IPS-20b (cell line): ENCODE measurements around the gene C1QA.

Source experiments
- H3K27ac ChIP-seq: one replicate; pipeline ENCODE4 v1.5.1; 2013; ENCODE audit warnings: low read length
- H3K27me3 ChIP-seq: 2 replicates; pipeline ENCODE4 v1.6.1; 2013; ENCODE audit warnings: mild to moderate bottlenecking, low read length, inconsistent platforms; ENCODE audit not compliant: insufficient read depth
- H3K36me3 ChIP-seq: 2 replicates; pipeline ENCODE4 v1.6.1; 2013; ENCODE audit warnings: low read depth, mild to moderate bottlenecking, inconsistent platforms, low read length, moderate library complexity; ENCODE audit not compliant: insufficient read depth
- H3K4me1 ChIP-seq: 2 replicates; pipeline ENCODE4 v1.6.1; 2013; ENCODE audit warnings: mild to moderate bottlenecking, control low read depth, inconsistent platforms, low read length, moderate library complexity; ENCODE audit not compliant: insufficient read depth
- H3K4me3 ChIP-seq: 2 replicates; pipeline ENCODE4 v1.5.1; 2013; ENCODE audit warnings: mild to moderate bottlenecking, low read length, inconsistent platforms
- H3K9ac ChIP-seq: 2 replicates; pipeline ENCODE4 v1.6.1; 2013; ENCODE audit warnings: low read depth, mild to moderate bottlenecking, inconsistent platforms, low read length, moderate library complexity
- H3K9me3 ChIP-seq: 2 replicates; pipeline ENCODE4 v1.6.1; 2013; ENCODE audit warnings: mild to moderate bottlenecking, low read depth, low read length, inconsistent platforms; ENCODE audit not compliant: insufficient read depth

Gene C1QA

DNA sequence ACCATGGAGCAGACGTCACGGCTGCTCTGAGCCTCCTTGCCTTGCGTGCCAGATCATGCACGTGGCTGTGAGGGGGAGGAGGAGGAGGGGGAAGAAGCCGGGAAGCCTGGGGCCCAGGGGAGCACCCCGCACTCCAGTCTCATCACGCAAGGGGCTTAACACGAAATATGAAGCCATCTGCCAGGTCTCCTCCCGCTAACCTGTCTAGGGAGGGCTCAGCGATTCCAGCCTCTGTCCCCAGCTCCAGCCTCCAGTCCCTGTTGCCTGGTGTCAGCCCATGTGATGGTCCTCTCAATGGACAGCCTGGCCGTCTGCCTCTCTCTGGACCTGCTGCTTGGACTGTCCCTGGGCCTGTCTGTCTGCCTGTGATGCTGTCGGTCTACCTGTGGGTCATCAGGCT is 22.5 kb upstream of the C1QA start:
- no peak overlapping the region for H3K4me3 ChIP-seq
- H3K9ac ChIP-seq, result no peak overlapping the region
- no peaks in the 10 kb centered on the region for H3K36me3 ChIP-seq
- no peaks in the 10 kb centered on the region for H3K9me3 ChIP-seq
- H3K4me1 ChIP-seq, result no peaks in the 10 kb centered on the region; the same call in 1 of the 2 replicates
- peaks cover 22% of the 10 kb centered on the region for H3K27me3 ChIP-seq
- H3K27ac ChIP-seq, result no peak overlapping the region

DNA sequence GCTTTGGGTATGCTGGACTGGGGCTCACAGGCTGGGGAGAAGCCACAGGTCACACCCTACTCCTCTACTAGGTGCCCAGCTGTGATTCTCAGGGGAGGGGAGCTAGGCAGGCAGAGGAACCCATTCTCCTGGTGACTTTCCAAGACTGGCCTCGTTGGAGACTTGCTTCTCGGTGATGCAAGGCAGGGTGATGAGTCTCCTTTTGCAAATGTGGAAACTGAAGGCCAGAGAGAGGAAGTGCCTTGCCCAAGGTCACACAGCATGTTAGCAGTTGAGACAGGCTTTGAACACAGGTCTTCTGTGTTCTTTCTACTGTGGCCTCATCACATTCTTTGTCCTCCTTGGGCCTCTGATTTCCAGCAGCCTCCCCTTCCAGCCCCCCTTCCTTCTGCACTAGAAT is 20.5 kb upstream of the C1QA start:
- H3K27me3 ChIP-seq, result peaks cover 8% of the 10 kb centered on the region
- no peaks in the 10 kb centered on the region for H3K36me3 ChIP-seq
- H3K4me1 ChIP-seq, result no peaks in the 10 kb centered on the region
- no peak overlapping the region for H3K4me3 ChIP-seq
- H3K9me3 ChIP-seq, result no peaks in the 10 kb centered on the region
- no peak overlapping the region for H3K9ac ChIP-seq
- H3K27ac ChIP-seq, result no peak overlapping the region

DNA sequence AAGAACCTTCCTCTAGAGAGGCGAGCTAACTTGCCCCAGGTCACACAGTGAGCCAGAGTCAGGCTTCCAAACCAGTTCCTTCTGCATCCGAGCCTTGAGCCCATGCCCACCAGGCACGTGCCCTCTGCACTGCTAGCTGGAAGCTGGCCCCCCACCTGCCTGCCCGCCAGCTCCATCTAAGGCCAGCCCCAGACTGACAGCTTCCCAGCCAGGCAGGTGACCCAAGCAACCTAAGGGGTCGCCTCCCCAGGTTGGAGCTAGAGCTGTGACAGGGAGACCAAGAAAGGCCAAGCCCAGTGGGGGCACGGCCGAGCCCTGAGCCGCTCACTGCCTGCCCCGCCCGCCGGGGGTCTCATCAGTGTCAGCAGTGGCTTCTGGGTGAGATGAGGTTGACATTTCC is 19.9 kb upstream of the C1QA start:
- Histone ChIP-seq H3K27me3 (peaks cover 8% of the 10 kb centered on the region), H3K4me3 (no peak overlapping the region), H3K36me3 (no peaks in the 10 kb centered on the region), H3K9ac (no peak overlapping the region), H3K4me1 (no peaks in the 10 kb centered on the region), H3K27ac (no peak overlapping the region), H3K9me3 (no peaks in the 10 kb centered on the region)

DNA sequence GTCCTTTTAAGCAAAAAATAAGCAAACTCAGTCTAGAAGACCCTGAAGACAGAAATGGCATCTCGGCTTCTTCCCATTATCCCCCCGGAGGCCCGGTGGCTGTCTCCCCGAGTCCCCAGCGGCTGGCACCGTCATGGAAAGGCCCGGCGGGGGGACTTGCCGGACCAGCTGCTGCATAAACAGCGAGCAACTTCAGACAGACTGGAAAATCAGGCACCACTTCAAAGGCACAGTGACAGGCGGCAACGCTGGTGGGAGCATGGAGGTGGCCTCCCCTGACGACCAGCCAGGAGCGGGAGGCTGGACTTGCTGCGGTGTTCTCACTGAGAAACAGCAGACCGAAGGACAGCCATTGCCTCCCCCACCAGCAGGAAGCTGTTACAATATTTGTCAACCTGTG is 18.4 kb upstream of the C1QA start:
- Histone ChIP-seq H3K9me3 (no peaks in the 10 kb centered on the region), H3K4me1 (no peaks in the 10 kb centered on the region), H3K4me3 (no peak overlapping the region), H3K9ac (no peak overlapping the region), H3K27ac (no peak overlapping the region), H3K36me3 (no peaks in the 10 kb centered on the region), H3K27me3 (peaks cover 8% of the 10 kb centered on the region; the same call in 1 of the 2 replicates)

DNA sequence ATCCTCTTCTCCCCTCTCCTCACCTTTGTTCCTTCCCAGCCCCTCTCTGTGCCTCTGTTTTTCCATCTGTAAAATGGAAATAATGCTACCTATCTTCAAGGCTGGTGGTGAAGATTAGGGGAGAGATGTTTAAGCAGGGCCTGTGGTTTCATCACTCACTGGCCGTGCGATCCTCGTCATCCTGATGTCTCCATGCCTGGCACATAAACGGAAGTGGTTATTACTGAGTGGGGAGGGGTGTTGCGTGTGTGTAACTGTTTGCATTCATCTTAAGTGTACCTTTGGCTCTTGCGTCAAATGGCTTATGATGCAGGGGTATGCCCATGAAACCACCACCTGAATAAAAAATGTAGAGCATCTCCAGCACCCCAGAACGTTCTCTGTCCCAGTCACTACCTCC is 17.2 kb upstream of the C1QA start:
- H3K9ac ChIP-seq, result no peak overlapping the region
- H3K27me3 ChIP-seq, result peaks cover 4% of the 10 kb centered on the region; the same call in 1 of the 2 replicates
- H3K36me3 ChIP-seq, result no peaks in the 10 kb centered on the region
- H3K4me1 ChIP-seq, result no peaks in the 10 kb centered on the region
- no peak overlapping the region for H3K27ac ChIP-seq
- H3K9me3 ChIP-seq, result no peaks in the 10 kb centered on the region
- H3K4me3 ChIP-seq, result no peak overlapping the region

DNA sequence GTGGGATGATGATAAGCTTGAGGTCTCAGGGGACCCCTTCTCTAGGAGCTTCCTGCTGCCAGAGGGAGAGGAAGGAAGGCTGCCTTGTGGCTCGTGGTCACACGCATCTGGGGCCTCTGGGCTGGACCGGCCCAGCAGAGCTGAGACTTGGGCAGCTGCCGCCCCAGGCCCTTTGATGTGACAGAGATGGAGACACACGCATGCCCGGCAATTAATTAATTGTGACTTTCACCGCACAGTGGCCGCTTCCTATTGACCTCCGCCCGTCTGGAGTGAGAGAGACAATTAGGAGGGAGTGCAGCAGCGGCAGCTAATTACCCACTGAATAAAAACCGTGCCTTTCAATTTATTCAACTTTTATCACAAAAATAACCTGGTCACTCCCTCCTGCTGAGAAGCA is 16.6 kb upstream of the C1QA start:
- H3K9ac ChIP-seq, result no peak overlapping the region
- H3K27me3 ChIP-seq, result no peaks in the 10 kb centered on the region; the same call in 1 of the 2 replicates

DNA sequence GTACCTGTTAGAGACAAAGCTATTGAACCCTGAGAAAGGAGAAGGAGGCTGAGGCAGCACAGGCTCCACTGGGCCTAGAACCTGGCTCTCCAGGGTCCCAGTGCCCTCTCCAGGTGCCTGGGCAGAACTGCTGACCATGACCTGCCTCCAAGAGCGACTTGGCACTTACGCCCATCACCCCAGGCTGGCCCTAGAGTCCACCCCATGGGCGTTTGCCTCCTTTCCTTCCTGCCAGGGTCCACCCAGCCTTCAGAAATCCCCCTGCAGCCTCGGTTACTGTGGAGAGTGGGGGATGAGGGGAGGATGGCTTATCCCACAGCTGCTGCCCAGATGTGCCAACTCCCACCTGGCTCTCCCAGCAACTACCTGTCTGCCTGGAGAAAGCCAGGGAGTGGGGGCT is 14.7 kb upstream of the C1QA start:
- no peak overlapping the region for H3K27ac ChIP-seq
- H3K4me1 ChIP-seq, result peaks cover 4% of the 10 kb centered on the region
- no peak overlapping the region for H3K4me3 ChIP-seq
- H3K36me3 ChIP-seq, result no peaks in the 10 kb centered on the region
- no peak overlapping the region for H3K9ac ChIP-seq
- H3K27me3 ChIP-seq, result peaks cover 3% of the 10 kb centered on the region
- H3K9me3 ChIP-seq, result no peaks in the 10 kb centered on the region

More for the DNA sequence above, 16.6 kb upstream of the C1QA start:
- H3K4me3 ChIP-seq, result no peak overlapping the region
- H3K9me3 ChIP-seq, result no peaks in the 10 kb centered on the region
- H3K36me3 ChIP-seq, result no peaks in the 10 kb centered on the region
- no peak overlapping the region for H3K27ac ChIP-seq
- H3K4me1 ChIP-seq, result no peaks in the 10 kb centered on the region

DNA sequence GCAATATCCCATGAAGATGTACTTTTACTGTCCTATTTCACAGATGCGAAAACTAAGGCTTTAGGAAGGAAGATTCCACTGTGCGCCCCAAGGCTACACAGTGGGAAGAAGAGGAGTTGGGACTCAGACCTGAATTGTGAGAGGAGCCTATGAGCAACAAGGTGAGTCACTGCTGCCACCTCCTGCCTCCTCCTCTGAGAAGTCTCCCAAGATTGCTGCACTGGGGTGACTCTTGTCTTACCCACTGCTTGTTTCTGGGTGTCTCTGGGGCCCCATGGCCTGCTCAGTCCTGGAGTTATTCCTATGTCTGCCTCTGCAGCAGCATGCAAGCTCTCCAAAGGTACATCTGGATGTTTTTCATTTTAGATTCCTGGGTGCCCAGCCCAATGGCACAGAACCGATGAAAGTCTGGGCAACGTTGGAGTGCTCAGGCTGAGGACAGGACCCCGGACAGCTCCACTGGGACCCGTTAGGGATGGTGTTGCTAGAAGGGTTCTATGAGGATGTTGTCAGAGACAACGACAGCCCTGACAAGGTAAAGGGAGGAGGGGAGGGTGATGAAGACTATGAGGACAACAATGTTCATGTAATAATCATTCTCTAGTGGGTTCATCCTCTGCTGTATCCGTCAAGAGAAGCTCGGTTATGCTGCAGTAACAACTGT is 11.0 kb upstream of the C1QA start:
- peaks cover 21% of the 10 kb centered on the region for H3K4me1 ChIP-seq
- no peak overlapping the region for H3K27ac ChIP-seq
- H3K9me3 ChIP-seq, result no peaks in the 10 kb centered on the region
- H3K27me3 ChIP-seq, result peaks cover 8% of the 10 kb centered on the region
- no peak overlapping the region for H3K4me3 ChIP-seq
- no peak overlapping the region for H3K9ac ChIP-seq
- no peaks in the 10 kb centered on the region for H3K36me3 ChIP-seq

DNA sequence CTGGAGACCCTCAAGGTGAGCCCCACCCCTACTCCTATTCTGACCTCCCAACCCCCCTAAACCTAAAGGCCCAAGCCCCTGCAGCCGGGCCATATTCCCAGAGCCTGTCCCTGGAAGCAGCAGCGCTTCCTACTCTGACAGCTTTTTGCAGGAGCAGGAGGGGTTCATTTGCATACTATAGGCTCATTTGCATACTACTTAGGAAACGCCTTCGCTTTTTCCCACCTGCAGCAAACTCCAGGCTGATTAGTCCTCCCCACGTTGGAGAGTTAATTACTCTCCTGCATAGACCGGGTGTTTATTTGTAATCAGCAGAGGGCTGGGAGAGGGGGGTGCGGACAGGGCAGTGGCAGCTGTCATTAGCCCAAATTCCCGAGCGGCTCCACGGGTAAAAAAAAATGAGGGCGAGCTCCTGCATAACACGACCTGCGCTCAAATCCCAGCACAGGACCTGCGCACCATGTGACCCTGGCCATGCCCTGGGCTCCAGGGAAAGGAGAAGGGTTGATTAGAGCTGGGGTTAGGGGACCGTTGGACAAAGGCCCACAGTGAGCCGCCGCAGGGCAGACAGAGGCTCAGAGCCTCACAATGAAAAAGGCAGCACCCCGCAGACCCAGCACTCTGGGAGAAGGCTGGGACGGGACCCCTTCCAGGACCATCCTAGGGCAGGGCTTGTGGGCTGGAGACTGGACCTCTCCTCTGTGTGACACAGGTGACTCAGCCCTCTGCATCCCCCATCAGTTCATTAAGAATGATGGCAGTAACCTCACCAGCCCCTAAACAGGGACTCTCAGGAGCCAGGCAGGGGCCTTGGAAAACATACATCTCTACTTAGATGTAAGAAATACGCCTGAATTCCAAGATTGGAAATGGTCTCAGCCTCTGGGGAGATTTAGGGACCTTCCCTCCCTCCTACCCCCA is 9.9 kb upstream of the C1QA start:
- H3K36me3 ChIP-seq, result no peaks in the 10 kb centered on the region
- H3K27ac ChIP-seq, result no peak overlapping the region
- H3K9me3 ChIP-seq, result no peaks in the 10 kb centered on the region
- peaks cover 8% of the 10 kb centered on the region for H3K27me3 ChIP-seq
- H3K4me3 ChIP-seq, result 0 out of 2 replicates have a peak overlapping the region, but pooled peaks have one; percentile 10
- H3K9ac ChIP-seq, result no peak overlapping the region
- peaks cover 23% of the 10 kb centered on the region for H3K4me1 ChIP-seq

DNA sequence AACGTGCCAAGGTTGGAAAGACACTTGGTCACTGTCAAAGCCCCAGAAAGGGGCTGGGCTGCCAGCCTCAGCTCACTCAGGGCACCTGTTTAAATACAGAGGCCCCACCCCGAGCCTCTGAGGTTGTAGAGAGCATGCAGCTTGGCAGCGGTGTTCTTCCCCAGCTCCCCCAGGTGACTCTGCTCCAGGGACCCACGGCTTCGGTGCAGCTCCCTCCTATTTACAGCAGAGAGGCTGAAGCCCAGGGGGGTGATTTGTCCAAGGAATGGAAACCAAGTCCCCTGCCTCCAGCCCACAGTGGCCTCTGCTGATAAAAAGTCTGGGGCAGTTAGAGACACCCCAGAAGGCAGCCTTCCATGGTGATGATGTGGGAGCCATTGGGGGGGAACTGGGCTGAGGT is 9.1 kb upstream of the C1QA start:
- peaks cover 28% of the 10 kb centered on the region for H3K4me1 ChIP-seq
- H3K9ac ChIP-seq, result no peak overlapping the region
- H3K27ac ChIP-seq, result no peak overlapping the region
- no peaks in the 10 kb centered on the region for H3K9me3 ChIP-seq
- H3K36me3 ChIP-seq, result no peaks in the 10 kb centered on the region
- H3K27me3 ChIP-seq, result peaks cover 8% of the 10 kb centered on the region
- no peak overlapping the region for H3K4me3 ChIP-seq

DNA sequence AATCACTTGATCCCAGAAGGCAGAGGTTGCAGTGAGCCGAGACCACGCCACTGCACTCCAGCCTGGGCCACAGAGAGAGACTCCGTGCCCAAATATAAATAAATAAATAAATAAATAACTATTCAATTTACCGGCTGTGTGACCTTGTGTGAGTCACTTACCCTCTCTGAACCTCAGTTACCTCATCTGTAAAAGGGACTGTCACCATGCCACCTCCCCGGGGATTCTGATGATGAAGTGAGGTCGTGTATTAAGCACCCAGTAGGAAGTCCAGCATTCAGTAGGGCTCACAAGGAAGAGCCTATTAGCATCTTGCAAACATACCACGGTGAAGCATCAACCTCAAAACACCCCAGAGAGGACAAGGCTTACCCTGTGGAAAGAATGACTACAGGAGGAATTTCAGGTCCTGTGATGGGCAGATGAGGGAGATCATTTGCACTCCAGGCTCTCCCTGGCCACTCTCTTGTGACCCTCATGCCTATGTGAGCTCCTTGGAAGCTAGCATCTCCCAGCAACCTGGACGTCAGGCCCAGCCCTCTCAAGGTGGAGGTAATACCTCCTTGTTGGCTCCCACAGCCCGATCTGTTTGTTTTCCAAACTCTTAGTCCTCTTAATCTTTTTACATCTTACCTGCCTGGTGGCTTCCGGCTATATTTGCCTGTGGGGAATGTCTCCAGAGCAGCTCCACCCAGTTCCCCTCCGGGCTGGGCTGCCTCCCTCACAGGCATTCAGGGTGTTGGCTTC is 7.6 kb upstream of the C1QA start:
- no peak overlapping the region for H3K4me3 ChIP-seq
- H3K36me3 ChIP-seq, result no peaks in the 10 kb centered on the region
- H3K27me3 ChIP-seq, result peaks cover 8% of the 10 kb centered on the region
- no peaks in the 10 kb centered on the region for H3K9me3 ChIP-seq
- no peak overlapping the region for H3K27ac ChIP-seq
- H3K9ac ChIP-seq, result no peak overlapping the region; the same call in 1 of the 2 replicates
- H3K4me1 ChIP-seq, result peaks cover 28% of the 10 kb centered on the region
